GM18519 (cell line): ENCODE measurements around the gene PLEKHJ1.
A peak's percentile ranks its signal among the peaks of the same experiment; 100 is the strongest.
"Not testable (repeated sequence)": the region's sequence is repeated elsewhere in the genome, so short reads cannot be mapped to it uniquely, and the experiment has no call there.

Experiments used
- ATAC-seq: cut with Tn5 transposase; IDR thresholded peaks from one replicate; pipeline ENCODE4 v1.9.1; 2021; ENCODE audit warnings: mild to moderate bottlenecking, moderate library complexity; ENCODE audit not compliant: unreplicated experiment, low FRiP score

Gene PLEKHJ1

DNA sequence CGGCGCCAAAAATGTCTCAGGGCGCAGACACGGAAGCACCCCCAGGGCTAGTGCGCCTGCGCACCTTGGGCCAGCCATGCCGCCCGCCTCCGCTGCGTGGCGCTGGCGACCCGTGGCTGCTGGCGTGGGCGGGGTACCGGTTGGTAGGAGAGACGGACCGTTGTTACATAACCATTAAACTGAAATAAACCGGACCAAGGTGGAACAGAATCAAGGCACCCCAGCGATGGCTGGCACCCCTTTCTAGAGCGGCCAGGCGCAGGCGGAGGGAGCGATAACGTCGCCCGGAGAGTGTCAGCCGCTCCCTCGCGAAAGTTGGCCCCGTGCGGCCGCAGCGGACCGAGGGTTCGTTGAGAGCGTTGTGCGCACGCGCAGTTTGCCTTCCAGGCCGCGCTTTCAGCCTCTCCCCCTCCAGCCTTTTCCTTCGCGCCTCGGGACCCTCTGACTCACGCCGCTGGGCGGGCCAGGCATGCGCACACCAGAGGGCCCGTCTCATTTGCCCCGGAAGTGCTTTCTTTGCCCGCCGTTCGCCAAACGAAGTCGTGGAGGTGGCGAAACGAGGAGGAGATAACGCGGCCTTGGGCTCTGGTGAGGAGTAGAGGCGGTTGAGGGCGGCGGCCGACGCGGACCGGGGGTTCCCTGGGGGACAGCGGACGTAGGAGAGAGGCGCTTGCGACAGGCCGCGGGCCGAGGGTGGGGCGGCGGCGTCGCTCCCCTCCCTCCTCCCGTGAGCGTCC lies at the start of gene PLEKHJ1, which contains the start of gene SF3A2:
Gene PLEKHJ1, minus strand, starts transcription at position 16 of the 737 bp plus-strand sequence. CDS start 81 bp downstream, outside the sequence.
Gene SF3A2, plus strand, starts transcription at position 511 of the 737 bp plus-strand sequence. CDS start 6,595 bp downstream, outside the sequence.
- peak; percentile 52 for ATAC-seq

DNA sequence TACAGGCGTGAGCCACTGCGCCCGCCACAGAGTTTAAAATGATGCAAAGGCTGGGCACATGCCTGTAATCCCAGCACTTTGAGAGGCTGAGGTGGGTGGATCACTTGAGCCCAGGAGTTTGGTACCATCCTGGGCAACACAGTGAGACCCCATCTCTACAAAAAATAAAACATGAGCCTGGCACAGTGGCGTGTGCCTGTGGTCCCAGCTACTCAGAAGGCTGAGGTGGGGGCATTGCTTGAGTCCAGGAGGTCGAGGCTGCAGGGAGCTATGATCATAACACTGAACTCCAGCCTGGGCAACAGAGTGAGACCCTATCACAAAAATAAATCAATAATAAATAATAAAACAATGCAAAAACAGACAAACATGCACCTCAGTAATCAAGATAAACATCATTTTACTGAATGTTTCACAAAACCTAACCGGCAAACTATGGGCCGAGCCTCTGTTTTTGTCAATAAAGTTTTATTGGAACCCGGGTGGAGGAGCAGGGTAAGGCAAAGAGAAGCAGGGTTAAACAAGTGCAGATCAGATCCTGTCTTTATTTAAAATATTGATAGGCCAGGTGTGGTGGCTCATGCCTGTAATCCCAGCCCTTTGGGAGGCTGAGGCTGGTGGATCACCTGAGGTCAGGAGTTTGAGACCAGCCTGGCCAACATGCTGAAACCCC lies 47.8 kb upstream of the PLEKHJ1 start:
- ATAC-seq = no peak

- no peak for ATAC-seq
These were observed 46.7 kb upstream of the PLEKHJ1 start for GRCh38 chr19:2282862-2283237.

DNA sequence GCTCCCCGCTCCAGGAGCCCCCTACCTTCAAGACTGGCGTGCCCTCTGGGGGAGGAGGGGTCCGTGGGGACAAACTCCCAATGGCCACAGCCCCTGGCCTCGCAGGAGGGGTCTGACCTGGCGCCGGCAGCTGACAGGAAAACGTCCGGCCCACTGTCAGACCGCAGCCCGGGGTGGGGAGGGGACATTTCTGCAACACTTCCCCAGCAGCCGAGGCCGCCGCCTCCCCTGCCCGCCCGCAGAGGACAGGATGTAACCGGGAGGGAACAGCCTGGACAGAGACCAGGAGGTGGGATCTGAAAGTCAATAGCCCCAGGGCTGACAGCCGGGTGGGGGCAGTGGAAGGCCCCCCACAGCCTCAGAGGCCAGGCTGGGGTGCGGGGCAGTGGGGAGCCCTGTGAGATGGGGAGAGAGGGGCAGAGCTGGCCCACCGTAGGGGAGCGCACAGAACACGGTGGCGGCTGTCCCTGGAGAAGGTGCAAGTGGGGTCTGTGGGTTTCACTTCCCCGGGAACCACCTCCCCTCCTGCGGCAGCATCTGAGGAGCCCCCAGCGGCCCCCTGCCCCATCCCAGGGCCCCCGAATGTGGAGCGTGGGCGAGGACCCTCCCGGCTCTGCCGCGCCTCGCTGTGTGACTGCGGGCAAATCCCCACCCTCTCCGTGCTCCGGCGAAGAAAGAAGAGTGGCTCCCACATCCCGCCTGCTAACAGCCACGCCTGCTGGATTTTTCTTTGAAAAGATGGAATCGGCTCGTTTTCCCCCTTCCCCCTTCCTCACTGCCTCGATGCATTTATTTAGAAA lies 46.1 kb upstream of the PLEKHJ1 start, which contains the start of gene PEAK3:
Gene PEAK3, minus strand, starts transcription at position 114 of the 800 bp plus-strand sequence. CDS start 1,244 bp downstream, outside the sequence.
- no peak for ATAC-seq

DNA sequence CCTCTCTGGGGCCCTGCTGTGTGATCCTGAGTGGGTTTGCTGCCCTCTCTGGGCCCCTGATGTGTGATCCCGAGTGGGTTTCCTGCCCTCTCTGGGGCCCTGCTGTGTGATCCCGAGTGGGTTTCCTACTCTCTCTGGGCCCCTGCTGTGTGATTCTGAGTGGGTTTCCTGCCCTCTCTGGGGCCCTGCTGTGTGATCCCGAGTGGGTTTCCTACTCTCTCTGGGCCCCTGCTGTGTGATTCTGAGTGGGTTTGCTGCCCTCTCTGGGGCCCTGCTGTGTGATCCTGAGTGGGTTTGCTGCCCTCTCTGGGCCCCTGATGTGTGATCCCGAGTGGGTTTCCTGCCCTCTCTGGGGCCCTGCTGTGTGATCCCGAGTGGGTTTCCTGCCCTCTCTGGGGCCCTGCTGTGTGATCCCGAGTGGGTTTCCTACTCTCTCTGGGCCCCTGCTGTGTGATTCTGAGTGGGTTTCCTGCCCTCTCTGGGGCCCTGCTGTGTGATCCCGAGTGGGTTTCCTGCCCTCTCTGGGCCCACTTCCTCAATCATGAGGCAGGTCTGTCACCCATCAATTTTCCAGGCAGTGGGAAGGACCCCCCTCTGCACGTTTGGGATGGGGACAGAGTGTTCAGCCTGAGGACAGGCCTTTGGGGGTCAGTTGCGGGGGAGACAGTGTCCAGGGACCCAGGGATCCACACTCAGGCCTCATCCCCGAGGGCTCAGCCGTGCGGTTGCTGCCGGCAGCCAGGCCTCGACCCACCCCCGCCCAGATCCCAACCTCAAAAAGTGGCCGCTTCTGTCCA lies 45.3 kb upstream of the PLEKHJ1 start:
- ATAC-seq = not testable (repeated sequence)

- ATAC-seq = no peak
These were observed 44.6 kb upstream of the PLEKHJ1 start for GRCh38 chr19:2280633-2281264.

DNA sequence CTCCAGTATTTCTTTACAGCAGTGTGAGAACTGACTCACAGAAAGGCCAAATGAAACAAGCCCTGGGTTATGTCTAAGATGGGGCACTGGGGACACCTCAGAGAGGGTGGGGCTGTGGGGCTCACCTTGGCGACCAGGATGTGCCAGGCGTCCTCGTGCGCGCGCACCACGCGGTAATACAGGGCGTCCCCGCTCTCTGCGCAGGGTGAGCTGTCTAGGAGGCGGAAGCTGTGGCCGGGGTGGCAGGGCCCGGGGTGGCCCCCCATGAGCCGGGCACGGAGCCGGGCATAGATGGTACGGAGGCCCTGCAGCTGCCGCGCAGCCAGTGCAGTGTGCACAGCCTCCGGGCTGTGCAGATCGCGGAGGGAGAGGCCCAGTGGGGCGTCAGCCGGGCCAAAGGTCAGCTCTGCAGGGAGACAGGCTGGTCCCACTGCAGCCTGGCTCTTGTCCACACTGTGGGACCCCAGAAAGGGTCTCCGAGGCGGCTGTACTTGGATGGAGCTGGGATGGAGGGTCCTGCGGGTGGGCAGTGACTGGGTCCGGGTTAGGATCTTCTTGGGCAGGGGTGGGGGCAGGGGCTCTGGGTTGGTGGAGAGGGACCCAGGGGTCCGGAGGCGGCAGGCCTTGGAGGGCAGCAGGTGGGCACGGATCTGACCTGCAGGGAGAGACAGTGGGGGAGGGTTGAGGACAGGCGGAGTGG lies 42.5 kb upstream of the PLEKHJ1 start:
- no peak for ATAC-seq

DNA sequence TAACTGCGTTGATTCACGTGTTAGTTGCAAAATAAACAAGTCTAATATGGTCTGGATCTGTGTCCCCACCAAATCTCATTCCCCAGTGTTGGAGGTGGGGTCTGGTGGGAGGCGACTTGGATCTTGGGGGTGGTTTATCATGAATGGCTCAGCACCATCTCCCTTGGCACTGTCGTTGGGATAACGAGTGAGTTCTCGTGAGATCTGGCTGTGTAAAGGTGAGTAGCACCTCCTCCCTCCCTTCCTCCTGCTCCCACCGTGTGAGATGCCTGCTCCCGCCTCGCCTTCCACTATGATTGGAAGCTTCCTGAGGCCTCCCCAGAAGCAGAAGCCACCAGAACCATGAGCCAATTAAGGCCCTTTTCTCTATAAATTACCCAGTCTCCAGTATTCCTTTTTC lies 41.0 kb upstream of the PLEKHJ1 start:
- ATAC-seq = no peak

GRCh38 chr19:2276429-2276986 lies 40.4 kb upstream of the PLEKHJ1 start:
- ATAC-seq = no peak

GRCh38 chr19:2275588-2276428 lies 39.7 kb upstream of the PLEKHJ1 start:
- ATAC-seq = no peak

DNA sequence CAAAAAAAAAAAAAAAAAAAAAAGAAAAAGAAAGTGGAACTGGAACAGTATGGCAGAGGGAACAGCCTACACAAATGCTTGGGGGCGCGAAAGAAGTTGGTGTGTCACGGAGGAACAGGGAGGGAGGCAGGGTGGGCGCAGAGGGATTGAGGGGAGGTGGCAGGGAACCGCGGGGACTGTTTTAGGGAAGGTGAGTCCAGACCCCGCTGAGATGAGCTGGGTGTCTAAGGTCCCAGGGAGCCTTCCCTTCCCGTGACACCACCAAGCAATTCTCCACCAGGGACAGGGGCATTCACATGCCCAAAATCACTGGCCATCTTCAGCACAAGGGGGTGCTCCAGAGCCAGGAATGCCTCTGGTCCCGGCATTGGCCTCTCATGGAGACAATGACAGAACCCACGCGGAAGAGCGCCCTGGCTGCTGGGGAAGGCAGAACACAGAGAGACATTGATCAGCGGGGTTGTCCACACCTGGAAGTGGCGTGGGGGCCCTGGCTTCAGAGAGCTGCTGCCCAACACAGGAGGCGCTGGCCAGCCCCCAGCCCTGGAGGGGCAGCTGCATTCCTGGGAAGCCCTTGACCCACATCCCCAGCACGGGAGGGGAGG lies 38.9 kb upstream of the PLEKHJ1 start:
- no peak for ATAC-seq

DNA sequence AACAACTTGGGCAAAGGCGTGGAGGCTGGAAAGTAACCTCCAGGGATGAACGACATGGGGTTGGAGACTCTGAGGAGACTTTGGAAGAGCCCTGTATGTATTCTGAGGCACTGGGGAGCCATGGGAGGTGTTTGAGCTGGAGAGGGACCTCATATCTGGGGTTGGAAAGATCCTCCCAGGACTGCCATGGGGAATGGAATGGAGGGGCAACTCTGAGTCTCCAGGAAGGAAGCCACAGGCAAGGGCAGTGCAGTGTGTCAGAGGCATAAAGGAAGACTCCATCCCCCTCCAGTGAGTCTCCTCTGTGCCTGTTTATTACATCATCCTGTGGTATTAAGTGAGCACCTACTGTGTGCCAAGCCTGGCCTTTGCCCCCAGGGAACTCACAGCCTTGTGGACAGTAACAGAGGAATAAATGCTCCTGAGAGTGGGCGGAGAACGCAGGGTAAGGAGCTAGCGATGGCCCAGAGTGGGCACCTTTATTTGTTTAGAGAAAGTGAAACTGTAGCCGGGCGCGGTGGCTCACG lies 38.1 kb upstream of the PLEKHJ1 start:
- no peak for ATAC-seq

- no peak for ATAC-seq
These were observed 37.4 kb upstream of the PLEKHJ1 start for GRCh38 chr19:2273356-2274184.

GRCh38 chr19:2271234-2272103 lies 35.3 kb upstream of the PLEKHJ1 start:
- ATAC-seq = no peak

DNA sequence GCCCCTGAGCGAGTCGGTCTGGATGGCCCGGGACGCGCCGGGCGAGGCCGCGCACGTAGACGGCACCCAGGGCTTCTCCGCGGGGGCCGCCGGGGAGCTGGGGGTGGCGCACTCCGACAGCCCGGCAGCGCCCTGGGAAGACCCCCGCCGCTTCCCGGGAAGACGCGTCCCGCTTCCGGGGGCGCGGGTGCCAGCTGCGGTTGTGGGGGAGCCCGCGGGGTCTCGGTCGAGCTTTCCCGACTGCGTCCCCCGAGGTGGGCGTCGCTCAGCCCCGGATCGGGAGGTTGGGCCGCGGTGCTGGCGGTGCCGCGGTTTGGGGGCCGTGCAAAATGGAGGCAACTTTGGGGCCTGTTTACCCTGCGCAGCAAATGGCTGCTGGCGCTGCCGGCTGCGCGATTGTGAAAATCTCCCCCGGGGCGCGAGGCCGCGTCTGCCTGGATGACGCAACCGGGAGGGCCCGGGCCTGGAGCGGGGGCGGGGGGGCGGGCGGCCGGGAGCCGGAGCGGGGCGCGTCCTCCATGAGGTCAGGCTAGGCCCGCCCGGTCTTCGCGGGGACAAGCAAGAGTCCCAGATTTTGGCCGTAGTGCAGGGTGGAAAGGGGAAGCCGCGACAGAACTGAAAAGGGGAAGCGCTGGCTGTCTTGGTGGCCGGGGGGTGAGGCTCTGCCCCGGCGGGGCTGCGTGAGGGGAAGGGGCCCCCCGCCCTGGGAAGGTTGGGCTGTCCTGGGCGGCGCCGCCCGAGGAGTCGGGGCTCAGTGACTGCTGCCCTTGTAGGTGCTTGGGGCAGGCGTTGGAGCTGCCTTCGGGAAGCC lies 34.5 kb upstream of the PLEKHJ1 start:
- no peak for ATAC-seq
